Measurements from ENCODE around the gene FSTL5.

- TF ChIP-seq POLR2A (IDR thresholded peaks at IDR 0.05; ENCODE audit: low read length), result no peak
- no peak for TF ChIP-seq GATA1 (IDR thresholded peaks at IDR 0.05; ENCODE audit: low read depth, low read length)
These were observed 88.1 kb downstream of the FSTL5 start for GRCh38 chr4:162075726-162076125.

Measured in erythroblast (primary cell).